ENCODE data around the gene MLLT3.

DNA sequence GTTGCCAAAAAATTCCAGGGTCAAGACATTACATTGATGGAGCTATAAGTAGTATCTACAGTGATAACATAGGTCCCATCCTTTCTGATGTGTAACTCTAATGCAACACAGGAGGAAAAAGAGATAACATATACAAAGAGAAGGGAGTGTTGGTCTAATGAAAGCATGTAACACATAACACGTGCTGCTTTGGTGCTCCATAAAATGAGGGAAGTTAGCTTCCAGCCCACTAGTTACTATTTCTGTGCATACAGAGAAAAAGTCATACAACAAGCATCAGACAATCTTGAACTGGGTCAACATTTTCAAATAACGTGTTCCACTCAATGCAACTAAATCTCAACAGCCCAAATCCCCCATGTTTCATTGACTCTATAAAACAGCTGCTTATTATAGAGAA is 11.7 kb downstream of the MLLT3 start:
- TF ChIP-seq, protein P1, sequence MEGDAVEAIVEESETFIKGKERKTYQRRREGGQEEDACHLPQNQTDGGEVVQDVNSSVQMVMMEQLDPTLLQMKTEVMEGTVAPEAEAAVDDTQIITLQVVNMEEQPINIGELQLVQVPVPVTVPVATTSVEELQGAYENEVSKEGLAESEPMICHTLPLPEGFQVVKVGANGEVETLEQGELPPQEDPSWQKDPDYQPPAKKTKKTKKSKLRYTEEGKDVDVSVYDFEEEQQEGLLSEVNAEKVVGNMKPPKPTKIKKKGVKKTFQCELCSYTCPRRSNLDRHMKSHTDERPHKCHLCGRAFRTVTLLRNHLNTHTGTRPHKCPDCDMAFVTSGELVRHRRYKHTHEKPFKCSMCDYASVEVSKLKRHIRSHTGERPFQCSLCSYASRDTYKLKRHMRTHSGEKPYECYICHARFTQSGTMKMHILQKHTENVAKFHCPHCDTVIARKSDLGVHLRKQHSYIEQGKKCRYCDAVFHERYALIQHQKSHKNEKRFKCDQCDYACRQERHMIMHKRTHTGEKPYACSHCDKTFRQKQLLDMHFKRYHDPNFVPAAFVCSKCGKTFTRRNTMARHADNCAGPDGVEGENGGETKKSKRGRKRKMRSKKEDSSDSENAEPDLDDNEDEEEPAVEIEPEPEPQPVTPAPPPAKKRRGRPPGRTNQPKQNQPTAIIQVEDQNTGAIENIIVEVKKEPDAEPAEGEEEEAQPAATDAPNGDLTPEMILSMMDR (IDR thresholded peaks at IDR 0.05): no peak
- no peak for TF ChIP-seq POLR2A (IDR thresholded peaks at IDR 0.05)

Data from uterus (tissue), 2 donors.